ENCODE data around the gene RAB3D. TPM values are rescaled to one million over a fixed set of nuclear protein-coding genes. Genes with fewer than 3 reads are reported as not detected.
"Not testable (repeated sequence)": the region's sequence is repeated elsewhere in the genome, so short reads cannot be mapped to it uniquely, and the experiment has no call there.

Gene RAB3D
- polyA plus RNA-seq, 3 donors = 4.6 to 29.6 (median 10.3) TPM

DNA sequence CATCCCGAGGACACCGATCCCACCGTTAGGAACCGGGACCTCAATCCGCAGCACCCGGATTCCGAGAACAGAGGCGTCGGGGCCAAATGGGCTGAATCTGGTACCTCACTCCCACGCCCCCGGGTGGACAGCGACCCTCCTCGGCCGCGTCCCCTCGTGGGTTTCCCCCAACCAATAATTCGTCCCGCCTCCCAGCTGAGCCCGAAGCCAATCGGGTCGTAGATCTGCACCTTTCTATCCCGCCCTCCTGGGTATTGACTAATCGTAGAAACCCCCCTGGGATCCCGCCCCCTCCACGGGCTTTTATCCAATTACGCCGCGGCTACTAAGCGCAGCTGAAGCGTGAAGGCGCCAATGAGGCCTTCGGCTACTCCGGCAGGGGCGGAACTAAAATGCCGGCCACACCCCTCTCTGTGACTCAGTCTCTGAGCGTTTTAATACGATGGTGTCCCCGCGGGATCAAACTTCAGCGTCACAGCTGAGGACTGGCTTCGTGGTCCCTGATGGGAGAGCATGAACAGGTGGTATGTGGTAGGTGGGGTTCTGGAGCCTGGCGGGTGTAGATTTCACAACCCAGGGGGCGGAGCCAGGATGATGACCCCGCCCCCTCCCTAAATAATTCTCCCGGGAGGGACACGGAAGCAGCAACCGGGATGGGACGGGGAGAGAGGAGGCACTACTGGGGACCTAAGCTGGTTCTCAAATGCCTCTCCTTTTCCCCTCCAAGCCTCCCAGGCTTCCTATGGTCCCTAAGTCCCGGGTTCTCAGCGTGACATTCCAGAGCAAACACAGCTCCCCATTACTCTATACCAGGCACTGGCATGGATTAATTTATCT is 6.9 kb upstream of the RAB3D start, which contains the start of the genes CCDC159 and TMEM205:
Gene CCDC159 (plus strand): TSS at position 416 of the 837 bp plus-strand sequence. CDS start 88 bp downstream, at position 504.
Gene TMEM205 (minus strand): TSS at position 165 of the 837 bp plus-strand sequence. CDS start 649 bp downstream, outside the sequence.
- 0 to 1% (median 0%) methylated on average over 49 to 50 of the region's 50 CpGs for WGBS, 3 donors
- H3K27ac ChIP-seq (ENCODE audit: low read depth, low read length) = no peak within 1 kb of the TSS

DNA sequence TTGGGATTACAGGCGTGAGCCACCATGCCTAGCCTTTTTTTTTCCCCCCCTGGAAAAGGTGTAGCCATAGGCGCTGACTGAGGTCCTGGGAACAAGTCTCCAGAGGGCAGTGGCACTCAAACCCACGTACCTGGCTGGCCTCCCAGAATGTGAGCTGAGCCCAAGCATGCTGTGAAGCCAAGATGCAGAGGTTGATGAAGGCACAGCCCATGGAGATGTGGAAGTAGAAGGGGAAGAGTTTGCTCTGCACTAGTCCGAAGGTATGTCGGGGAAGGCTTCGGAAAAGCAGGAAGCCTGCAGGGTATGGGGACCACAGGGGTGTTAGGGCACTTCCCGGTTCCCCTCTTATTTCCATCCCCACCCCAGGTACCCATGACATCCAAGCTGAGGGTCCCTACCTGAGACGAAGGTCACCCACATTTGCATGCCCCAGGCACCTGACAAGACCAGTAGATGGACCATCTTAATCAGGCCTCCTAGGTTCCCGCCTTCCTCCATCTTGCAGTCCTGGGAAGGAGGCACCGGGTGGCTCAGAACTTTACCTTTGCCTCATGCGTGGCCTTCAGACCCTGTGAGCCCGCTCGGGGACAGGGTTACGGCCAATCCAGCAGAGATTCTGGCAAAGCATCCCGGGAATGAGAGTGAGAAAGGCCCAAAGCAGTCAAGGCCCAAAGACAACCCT is 5.8 kb upstream of the RAB3D start:
- H3K27ac ChIP-seq (ENCODE audit: low read depth, low read length) = no peak overlapping the region
- 35 to 54% (median 51%) methylated on average over 14 to 15 of the region's 15 CpGs for WGBS, 3 donors

DNA sequence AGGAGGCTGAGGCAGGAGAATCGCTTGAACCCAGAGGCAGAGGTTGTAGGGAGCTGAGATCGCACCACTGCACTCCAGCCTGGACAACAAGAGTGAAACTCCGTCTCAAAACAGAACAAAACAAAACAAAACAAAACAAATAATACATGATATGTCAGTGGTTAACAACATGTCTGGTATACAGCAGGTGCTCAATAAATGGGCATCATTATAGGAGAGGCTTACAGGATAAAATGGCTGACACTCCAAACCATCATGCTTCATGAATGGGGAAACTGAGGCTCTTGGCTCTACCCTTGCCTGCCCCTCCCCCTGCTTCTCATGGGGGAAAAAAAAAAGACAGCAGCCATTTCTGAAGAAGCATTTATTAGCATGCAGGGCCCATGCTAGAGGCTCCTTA is 3.0 kb upstream of the RAB3D start:
- H3K27ac ChIP-seq (ENCODE audit: low read depth, low read length) = no peak overlapping the region
- WGBS, 3 donors = 91 to 93% (median 92%) methylated on average over 3 of the region's 3 CpGs

DNA sequence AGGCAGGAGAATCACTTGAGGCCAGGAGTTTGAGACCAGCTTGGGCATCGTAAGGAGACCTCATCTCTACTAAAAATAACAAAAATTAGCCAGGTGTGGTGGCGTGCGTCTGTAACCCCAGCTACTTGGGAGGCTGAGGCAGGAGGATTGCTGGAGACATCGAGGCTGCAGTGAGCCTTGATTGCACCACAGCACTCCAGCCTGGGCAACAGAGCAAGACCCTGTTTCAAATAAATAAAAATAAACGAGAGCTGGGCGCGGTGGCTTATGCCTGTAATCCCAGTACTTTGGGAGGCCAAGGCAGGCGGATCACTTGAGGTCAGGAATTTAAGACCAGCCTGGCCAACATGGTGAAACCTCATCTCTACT is 626 bp upstream of the RAB3D start:
- not testable (repeated sequence) for H3K27ac ChIP-seq (ENCODE audit: low read depth, low read length)
- WGBS, 3 donors = 88 to 89% (median 89%) methylated on average over 8 of the region's 8 CpGs

DNA sequence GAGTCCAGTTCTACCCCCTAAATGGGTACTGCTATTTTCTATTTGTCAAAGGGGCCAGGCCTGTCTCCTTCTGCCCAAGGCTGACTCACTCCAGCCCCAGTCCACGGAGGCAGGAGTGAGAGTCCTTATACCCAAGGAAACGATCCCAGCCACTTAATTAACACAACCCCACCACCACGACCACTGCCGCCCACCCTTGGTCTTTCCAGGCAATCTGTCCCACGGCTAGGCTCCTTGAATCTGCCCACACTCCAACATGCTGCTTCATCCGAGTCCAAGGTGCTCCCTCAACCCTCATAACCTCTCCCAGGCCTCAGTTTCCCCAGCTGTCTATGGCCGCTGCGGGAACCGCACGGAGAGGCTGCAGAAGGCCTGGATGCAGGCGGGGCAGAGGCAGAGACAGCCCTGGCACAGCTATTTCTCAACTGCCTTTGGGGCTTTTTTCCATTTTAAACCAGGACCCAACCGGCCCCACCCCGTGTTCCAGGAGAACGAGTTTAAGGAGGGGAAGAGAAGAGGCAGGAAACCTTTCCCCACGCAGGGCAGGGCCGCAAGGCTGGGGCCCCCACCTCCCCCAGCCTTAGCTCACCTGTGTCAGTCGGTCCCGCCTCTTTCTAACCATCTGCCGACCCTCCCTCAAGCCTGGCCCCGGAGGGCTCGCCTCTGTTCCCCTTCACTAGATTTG is 746 bp downstream of the RAB3D start:
- WGBS, 3 donors = 11 to 24% (median 22%) methylated on average over 17 to 21 of the region's 21 CpGs
- no peak overlapping the region for H3K27ac ChIP-seq (ENCODE audit: low read depth, low read length)

DNA sequence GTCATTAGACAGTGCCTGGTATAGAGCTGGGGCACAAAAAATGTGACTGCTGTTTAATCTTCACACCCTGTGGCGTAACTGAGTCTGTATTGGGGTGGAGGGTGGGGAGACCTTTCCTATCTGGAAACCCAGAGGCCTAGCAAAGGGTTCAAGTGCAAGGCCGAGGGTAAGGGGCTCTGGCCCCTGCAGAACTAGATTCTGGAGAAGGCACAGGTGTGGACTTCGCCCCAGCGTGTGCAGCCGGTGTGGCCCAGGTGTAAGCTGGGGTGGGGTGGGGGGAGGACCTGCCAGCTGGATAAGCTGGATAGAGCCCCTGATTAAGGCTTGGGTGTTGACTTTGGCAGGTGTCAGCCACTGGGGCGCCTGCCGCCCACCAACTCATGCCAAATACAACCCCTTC is 1.3 kb downstream of the RAB3D start:
- H3K27ac ChIP-seq (ENCODE audit: low read depth, low read length) = no peak overlapping the region
- WGBS, 3 donors = 47 to 86% (median 83%) methylated on average over 7 of the region's 7 CpGs

DNA sequence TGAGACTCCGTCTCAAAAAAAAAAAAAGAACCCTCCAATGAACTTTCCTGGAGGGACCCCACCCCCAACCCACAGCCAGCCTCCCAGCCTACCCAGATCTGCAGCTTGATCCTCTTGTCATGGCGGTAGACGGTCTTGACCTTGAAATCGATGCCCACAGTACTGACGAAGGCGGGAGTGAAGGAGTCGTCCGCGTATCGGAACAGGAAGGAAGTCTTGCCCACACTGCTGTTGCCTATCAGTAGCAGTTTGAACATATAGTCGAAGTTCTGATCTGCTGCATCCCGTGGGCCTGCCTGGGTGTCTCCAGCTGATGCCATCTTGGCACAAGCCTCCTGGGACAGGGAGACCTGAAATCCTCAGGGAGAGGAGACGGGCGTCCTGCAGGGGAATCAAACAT is 2.4 kb downstream of the RAB3D start:
- 44 to 54% (median 53%) methylated on average over 14 of the region's 14 CpGs for WGBS, 3 donors

DNA sequence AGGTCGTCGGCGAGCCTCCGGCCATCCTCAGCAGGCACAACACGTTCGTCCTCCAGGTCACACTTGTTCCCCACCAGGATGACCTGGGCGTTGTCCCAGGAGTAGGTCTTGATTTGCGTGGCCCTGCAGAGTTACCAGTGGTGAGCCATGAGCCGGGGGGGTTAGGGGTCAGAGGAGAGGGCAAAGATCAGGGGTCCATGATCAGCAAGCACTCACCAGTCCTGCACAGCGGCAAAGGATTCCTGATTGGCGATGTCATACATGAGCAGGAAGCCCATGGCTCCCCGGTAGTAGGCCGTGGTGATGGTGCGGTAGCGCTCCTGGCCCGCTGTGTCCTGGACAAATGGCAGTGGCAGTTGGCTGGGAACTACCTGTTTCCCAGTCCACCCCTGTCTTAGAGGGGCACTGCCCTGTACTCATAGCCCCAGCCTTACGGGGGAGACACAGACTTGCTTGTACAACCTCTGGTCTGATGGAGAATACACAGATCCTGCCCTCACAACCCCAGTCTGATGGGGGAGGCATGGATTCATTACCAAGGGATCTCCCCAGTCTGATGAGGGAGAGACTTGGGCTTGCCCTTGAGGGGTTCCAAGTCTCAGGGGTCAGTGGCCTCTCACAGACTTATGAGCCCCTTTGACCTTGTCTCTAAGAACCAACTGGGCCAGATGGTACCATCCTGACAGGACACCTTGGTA is 3.9 kb downstream of the RAB3D start:
- no peak overlapping the region for H3K27ac ChIP-seq (ENCODE audit: low read depth, low read length)
- WGBS, 3 donors = 95 to 97% (median 96%) methylated on average over 17 of the region's 17 CpGs

More for the DNA sequence above, 2.4 kb downstream of the RAB3D start:
- no peak overlapping the region for H3K27ac ChIP-seq (ENCODE audit: low read depth, low read length)

DNA sequence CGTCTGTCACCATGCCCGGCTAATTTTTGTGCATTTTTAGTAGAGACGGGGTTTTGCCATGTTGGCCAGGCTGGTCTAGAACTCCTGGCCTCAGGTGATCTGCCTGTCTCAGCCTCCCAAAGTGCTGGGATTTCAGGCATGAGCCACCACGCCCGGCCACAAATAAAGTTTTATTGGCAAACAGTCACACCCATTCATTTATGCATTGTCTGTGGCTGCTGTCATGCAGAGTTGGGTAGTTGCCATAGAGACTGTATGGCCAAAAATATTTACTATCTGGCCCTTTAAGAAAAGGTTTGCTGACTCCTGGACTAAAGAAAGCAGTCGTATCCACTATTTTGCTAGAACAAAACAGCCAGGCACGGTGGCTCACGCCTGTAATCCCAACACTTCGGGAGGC is 5.6 kb downstream of the RAB3D start:
- not testable (repeated sequence) for H3K27ac ChIP-seq (ENCODE audit: low read depth, low read length)
- WGBS, 3 donors = 85 to 89% (median 88%) methylated on average over 9 of the region's 9 CpGs

DNA sequence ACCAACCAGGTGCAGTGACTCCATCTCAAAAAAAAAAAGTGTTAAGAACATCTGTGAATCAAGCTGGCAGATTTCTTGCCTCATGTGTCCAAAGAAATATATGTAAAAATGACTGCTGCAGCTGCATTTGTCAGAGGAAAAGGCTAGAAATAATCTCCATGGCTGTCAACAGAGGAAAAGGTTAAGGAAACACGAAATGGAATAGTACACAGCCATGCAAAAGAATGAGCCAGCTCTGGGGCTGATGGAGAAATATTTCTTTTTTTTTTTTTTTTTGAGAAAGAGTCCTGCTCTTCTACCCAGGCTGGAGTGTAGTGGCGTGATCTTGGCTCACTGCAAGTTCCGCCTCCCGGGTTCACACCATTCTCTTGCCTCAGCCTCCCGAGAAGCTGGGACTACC is 6.6 kb downstream of the RAB3D start:
- no peak overlapping the region for H3K27ac ChIP-seq (ENCODE audit: low read depth, low read length)
- 90 to 95% (median 94%) methylated on average over 5 of the region's 5 CpGs for WGBS, 3 donors

DNA sequence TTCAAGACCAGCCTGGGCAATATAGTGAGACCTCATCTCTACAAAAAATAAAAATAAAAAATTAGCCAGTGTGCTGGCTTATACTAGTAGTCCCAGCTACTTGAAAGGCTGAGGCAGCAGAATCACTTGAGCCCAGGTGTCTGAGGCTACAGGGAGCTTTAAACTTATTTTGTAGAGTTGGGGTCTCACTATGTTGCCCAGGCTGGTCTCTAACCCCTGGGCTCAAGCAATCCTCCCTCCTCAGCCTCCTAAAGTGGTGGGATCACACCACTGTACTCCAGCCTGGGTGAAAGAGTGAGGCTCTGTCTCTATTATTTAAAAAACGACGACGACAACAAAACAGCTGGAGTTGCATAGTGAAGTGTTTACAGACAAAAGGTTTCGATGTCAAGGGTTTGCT is 8.0 kb downstream of the RAB3D start:
- WGBS, 3 donors = 87 to 96% (median 88%) methylated on average over 4 of the region's 4 CpGs
- H3K27ac ChIP-seq (ENCODE audit: low read depth, low read length) = no peak overlapping the region

DNA sequence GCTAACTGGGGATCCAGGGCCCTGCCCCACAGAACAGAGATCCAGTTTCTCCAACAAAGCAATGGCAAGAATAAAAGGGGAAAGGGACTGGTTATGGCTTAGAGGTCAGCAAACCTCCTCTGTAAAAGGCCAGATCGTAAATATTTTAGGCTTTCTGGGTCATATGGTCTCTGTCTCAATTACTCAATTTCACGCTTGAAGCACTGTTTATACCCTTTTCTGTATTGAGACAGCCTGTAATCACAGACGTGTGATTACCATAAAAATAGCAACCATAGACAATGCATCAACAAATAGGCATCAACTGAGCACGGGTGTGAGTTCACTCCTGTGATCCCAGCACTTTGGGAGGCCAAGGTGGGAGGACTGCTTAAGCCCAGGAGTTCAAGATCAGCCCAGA is 9.3 kb downstream of the RAB3D start:
- H3K27ac ChIP-seq (ENCODE audit: low read depth, low read length) = no peak overlapping the region
- 74 to 81% (median 74%) methylated on average over 4 of the region's 4 CpGs for WGBS, 3 donors

DNA sequence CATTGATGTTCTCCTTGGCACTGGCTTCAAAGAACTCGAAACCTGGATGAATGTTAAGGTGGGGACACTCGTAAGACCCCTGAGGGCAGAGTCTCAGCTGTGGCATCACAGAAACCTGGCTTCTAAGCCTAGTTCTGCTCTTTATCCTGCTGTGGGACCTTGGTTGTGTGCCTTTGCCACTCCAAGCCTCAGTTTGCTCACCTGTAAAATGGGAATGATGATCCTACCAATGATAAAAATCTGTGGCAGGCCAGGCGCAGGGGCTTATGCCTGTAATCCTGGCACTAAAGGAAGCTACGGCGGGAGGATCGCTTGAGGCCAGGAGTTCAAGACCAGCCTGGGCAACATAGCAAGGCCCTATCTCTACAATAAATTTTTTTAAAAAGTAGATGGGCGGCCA is 13.9 kb downstream of the RAB3D start:
- 87 to 96% (median 89%) methylated on average over 7 of the region's 7 CpGs for WGBS, 3 donors
- H3K27ac ChIP-seq (ENCODE audit: low read depth, low read length) = no peak overlapping the region

DNA sequence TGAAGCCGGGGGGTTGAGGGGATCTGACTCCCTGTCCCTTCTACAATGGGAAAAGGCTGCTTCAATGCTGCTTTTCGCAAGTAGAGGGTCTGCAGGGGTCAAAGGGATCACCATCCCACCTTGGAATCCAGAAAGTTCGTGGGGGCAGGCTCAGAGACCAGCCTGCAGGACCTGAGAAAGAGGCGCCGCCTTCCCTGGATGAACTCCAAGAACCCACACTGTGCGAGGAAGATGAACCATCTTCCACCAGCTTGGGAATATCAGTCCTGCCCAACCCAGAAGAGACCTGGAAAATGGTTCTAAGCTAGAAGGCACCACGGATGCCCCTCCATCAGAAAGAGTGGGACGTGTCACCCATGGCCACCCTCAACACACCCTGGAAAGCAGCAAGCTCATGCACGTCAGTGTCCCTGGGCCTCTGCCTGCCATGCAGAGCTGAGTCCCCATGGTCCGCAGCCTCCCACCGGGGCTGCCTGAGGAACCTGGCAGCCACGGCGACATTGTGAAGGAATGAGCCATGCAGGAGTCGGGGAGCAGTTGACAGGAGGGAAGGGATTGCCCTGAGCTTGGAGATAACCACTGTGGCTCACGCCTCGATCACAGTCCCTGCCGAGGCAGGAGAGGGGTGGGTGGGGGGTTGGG is 14.6 kb downstream of the RAB3D start:
- whole genome bisulfite sequencing, 3 donors = 59 to 69% (median 69%) methylated on average over 17 of the region's 17 CpGs
- no peak overlapping the region for H3K27ac ChIP-seq (ENCODE audit: low read depth, low read length)

DNA sequence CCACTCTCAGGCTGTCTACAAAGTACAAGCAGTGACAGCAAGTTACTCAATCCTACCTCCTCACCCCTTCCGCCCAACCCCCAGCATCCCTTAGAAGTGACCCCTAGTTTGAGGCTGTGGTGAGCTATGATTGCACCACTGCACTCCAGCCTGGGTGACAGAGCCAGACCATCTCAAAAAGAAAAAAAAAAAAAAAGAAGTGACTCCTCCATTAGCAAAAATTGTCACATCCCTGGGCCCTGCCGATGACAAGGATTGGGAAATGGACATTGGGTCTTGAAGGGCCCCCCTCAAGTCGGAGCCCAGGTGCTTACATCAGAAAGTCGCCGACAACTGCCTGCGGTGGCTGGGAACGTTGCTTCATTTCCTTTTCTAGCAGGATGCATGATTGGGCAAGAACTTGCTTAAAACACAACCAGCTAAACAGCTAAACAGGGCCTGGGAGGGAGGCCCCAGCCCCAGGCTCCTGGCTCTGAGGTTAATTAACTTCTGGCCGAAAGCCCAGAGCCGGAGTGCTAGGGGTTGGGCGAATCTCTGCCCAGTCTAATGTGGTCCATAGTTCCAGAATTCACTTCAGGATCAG is 15.3 kb downstream of the RAB3D start:
- H3K27ac ChIP-seq (ENCODE audit: low read depth, low read length) = no peak overlapping the region
- 3 to 27% (median 5%) methylated on average over 10 of the region's 10 CpGs for WGBS, 3 donors

DNA sequence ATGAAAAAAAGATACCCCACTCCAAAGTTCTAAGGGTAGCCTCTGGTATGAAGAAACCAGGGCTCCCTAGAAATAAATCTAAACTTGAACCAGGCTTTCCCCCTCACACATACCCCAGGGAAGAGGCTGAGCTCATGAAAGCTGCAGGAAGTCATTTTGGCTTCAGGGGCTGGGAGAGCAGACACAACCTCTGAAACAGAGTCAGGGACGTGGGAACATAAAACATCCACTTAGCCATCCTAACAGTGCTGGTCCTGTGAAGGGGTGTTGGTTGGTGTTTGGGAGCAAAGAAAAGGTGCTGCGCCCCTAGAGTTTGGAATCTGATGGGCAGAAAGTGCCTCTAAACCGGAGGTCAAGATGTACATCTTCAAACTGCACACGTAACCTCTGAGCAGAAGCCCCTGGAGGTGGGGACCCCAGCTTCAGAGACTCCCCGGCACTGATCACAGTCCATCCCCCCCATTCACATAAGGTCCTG is 15.8 kb downstream of the RAB3D start:
- WGBS, 3 donors = 48 to 69% (median 49%) methylated on average over 5 of the region's 5 CpGs
- peak overlapping the region; percentile 86 for H3K27ac ChIP-seq (ENCODE audit: low read depth, low read length)

DNA sequence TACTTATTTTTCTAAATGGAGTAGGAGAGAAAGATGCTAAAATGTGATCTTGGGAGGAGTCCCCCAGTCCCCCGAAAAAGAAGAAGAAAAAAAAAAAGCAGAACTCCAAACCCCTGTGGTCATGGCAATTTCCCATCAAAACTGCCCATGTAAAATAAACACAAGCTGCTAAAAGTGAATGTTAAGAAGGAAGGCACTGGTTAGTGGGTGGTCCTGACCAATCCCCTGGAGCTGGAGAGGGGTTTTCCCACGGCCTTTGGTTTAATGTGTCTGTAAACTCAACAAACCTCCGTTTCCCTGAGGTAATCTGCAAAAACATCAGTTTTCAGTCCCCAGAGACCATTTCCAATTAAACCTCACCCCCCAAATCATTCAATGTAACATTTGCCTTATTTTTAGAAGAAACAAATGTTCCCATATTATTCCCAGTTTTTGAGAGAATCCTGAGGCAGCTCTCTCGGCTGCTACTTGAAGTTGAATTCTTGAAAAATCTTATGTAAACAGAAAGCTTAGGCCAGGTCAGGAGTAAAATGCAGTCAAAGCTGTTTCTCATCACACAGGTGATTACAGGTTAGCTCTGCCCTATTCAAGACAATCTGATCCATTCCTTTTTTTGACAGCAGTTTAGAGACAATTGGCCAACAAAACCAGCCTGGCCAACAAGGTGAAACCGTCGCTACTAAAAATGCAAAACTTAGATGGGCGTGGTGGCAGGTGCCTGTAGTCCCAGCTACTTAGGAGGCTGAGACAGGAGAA is 17.0 kb downstream of the RAB3D start:
- H3K27ac ChIP-seq (ENCODE audit: low read depth, low read length) = no peak overlapping the region
- WGBS, 3 donors = 37 to 53% (median 51%) methylated on average over 7 of the region's 7 CpGs

Measured in adipose tissue (tissue), 3 donors.